ENCODE data around the gene TMEM232.
"Not testable (repeated sequence)": the region's sequence is repeated elsewhere in the genome, so short reads cannot be mapped to it uniquely, and the experiment has no call there.

Gene TMEM232

DNA sequence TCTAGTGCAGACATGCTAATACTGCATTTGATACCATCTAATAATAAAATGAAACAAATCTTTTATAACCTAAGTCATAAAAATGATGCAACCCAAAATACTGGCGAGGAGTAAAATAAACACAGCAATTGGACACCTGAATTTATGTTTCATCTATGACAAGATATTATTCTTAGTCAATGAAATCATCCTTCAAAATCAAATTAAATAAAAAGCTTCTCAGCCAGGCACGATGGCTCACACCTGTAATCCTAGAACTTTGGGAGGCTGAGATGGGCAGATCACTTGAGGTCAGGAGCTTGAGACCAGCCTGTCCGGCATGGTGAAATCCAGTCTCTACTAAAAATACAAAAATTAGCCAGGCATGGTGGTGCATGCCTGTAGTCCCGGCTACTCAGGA, 179.0 kb downstream of the TMEM232 start:
- Histone ChIP-seq H3K4me2 (no peak overlapping the region), H3K36me3 (no peaks in the 10 kb centered on the region), H3K4me1 (no peaks in the 10 kb centered on the region), H3K27ac (no peak overlapping the region), H3K9me3 (replicated peaks in 1 of 11) (no peaks in the 10 kb centered on the region), H3K27me3 (no peaks in the 10 kb centered on the region), H4K20me1 (no peaks in the 10 kb centered on the region), H3K9ac (no peak overlapping the region), H3K4me3 (no peak overlapping the region)
- no peak for TF ChIP-seq Cebpa-rat (IDR thresholded peaks at IDR 0.05)

GRCh38 chr5:110545716-110546115, 180.8 kb downstream of the TMEM232 start:
- Histone ChIP-seq H3K9ac (no peak overlapping the region), H3K4me3 (no peak overlapping the region), H3K4me1 (no peaks in the 10 kb centered on the region), H3K36me3 (no peaks in the 10 kb centered on the region), H3K27ac (no peak overlapping the region), H3K9me3 (replicated peaks in 1 of 11) (no peaks in the 10 kb centered on the region), H3K4me2 (no peak overlapping the region), H3K27me3 (no peaks in the 10 kb centered on the region), H4K20me1 (no peaks in the 10 kb centered on the region)
- TF ChIP-seq Cebpa-rat (IDR thresholded peaks at IDR 0.05), result no peak

GRCh38 chr5:110544603-110545002, 181.9 kb downstream of the TMEM232 start:
- TF ChIP-seq Cebpa-rat (IDR thresholded peaks at IDR 0.05), result no peak
- no peak overlapping the region for H3K4me3 ChIP-seq

DNA sequence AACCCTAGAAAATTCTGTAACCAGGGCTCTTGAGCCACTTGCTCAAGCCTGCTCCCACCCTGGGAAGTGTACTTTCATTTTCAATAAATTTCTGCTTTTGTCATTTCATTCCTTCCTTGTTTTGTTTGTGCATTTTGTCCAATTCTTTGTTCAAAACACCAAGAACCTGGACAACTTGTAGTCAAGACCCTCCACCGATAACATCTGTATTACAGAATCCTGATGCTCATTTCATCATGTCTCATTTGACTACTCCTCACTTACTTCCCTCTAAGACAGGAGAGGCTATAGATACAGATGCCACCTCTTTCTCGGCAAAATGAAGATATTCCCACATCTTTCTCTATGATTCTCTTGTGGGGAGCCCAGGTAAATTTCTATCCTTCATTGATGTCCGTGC, 183.5 kb downstream of the TMEM232 start:
- H3K9me3 ChIP-seq (replicated peaks in 1 of 11), result no peaks in the 10 kb centered on the region
- H4K20me1 ChIP-seq, result no peaks in the 10 kb centered on the region
- no peak overlapping the region for H3K9ac ChIP-seq
- no peak for TF ChIP-seq Cebpa-rat (IDR thresholded peaks at IDR 0.05)
- no peak overlapping the region for H3K4me2 ChIP-seq
- no peaks in the 10 kb centered on the region for H3K36me3 ChIP-seq
- no peak overlapping the region for H3K27ac ChIP-seq
- H3K27me3 ChIP-seq, result no peaks in the 10 kb centered on the region
- no peaks in the 10 kb centered on the region for H3K4me1 ChIP-seq
- no peak overlapping the region for H3K4me3 ChIP-seq

More at GRCh38 chr5:110544603-110545002, 181.9 kb downstream of the TMEM232 start:
- Histone ChIP-seq H3K27me3 (no peaks in the 10 kb centered on the region), H3K9ac (no peak overlapping the region), H3K9me3 (replicated peaks in 1 of 11) (no peaks in the 10 kb centered on the region), H3K27ac (no peak overlapping the region), H4K20me1 (no peaks in the 10 kb centered on the region), H3K4me2 (no peak overlapping the region), H3K36me3 (no peaks in the 10 kb centered on the region), H3K4me1 (no peaks in the 10 kb centered on the region)

DNA sequence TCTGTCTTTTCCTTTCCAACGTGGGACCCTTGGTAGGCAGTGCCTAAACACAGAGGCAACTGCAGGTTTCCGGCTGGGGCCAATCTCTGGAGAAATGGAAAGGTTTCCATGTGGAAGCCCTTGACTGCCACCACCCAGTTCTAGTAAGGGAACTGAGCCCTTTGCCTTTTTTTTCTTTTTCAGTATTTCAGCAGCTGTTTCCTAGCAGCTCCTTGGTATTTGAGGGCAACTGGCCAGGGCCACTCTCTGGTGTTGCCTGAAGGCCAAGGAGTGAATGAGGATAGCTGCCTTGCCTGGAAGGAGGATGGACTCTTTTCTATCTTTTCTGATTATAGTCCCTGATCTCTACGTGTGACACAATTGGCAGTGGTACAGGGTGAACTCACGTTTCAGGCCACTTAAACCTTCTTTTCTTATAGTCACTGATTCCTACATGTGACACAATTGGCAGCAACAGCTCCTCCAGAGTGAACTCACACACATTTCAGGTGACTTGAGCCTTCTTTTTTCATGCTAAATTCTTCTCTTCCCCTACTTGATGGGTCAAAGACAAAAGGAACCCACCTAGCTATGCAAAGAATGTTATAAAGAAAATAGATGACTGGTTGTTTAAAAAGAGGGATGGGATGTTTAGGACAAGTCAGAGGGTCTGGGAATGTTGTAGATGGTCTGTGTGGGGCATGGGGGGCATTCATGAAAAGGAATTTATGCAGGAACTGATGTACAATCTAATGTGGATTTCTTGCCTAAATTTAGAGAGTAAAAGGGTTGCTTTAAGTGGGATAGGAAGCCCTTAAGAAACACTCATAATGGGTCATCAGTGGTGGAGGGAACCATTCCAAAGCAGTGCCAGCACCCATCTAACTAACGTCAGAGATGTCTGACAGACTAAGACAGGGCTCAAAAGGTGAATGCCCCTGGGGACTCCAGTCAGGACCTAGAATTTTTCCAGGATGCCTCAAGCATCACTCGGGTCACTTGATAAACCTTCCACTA, 190.1 kb downstream of the TMEM232 start:
- Histone ChIP-seq H3K4me3 (no peak overlapping the region), H3K27ac (no peak overlapping the region), H3K4me1 (no peaks in the 10 kb centered on the region), H3K4me2 (no peak overlapping the region), H3K9ac (no peak overlapping the region), H4K20me1 (no peaks in the 10 kb centered on the region), H3K9me3 (replicated peaks in 1 of 11) (no peaks in the 10 kb centered on the region), H3K36me3 (no peaks in the 10 kb centered on the region), H3K27me3 (no peaks in the 10 kb centered on the region)
- no peak for TF ChIP-seq Cebpa-rat (IDR thresholded peaks at IDR 0.05)

DNA sequence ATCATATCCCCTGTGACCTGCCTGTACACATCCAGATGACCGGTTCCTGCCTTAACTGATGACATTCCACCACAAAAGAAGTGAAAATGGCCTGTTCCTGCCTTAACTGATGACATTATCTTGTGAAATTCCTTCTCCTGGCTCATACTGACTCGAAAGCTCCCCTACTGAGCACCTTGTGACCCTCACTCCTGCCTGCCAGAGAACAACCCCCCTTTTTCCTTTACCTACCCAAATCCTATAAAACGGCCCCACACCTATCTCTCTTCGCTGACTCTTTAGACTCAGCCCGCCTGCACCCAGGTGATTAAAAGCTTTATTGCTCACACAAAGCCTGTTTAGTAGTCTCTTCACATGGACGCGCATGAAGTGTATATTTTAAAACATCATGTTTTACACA, 191.3 kb downstream of the TMEM232 start:
- H3K27me3 ChIP-seq; H3K9ac ChIP-seq; H3K27ac ChIP-seq; H3K4me2 ChIP-seq; H3K36me3 ChIP-seq; H3K4me1 ChIP-seq; H3K9me3 ChIP-seq (replicated peaks in 1 of 11); H4K20me1 ChIP-seq; H3K4me3 ChIP-seq: not testable (repeated sequence)

- no peak overlapping the region for H3K27ac ChIP-seq
- no peak overlapping the region for H3K4me3 ChIP-seq
- no peaks in the 10 kb centered on the region for H4K20me1 ChIP-seq
- no peaks in the 10 kb centered on the region for H3K36me3 ChIP-seq
- TF ChIP-seq Cebpa-rat (IDR thresholded peaks at IDR 0.05), result no peak
- no peaks in the 10 kb centered on the region for H3K4me1 ChIP-seq
- no peak overlapping the region for H3K4me2 ChIP-seq
- no peaks in the 10 kb centered on the region for H3K27me3 ChIP-seq
- H3K9ac ChIP-seq, result no peak overlapping the region
- peaks cover 0 to 13% (median 3%) of the 10 kb centered on the region in 11 experiments; a peak in 9 of 22 replicates for H3K9me3 ChIP-seq (replicated peaks in 1 of 11)
These were observed 200.7 kb downstream of the TMEM232 start for GRCh38 chr5:110525762-110526161.

GRCh38 chr5:110517396-110517795, 209.1 kb downstream of the TMEM232 start:
- Histone ChIP-seq H3K9ac (no peak overlapping the region), H4K20me1 (no peaks in the 10 kb centered on the region), H3K36me3 (no peaks in the 10 kb centered on the region), H3K9me3 (replicated peaks in 1 of 11) (peaks cover 0 to 13% (median 4%) of the 10 kb centered on the region in 11 experiments; a peak in 9 of 22 replicates), H3K4me1 (no peaks in the 10 kb centered on the region), H3K27ac (no peak overlapping the region), H3K4me3 (no peak overlapping the region), H3K4me2 (no peak overlapping the region), H3K27me3 (no peaks in the 10 kb centered on the region)
- TF ChIP-seq Cebpa-rat (IDR thresholded peaks at IDR 0.05), result no peak

- TF ChIP-seq Cebpa-rat (IDR thresholded peaks at IDR 0.05), result no peak
- no peaks in the 10 kb centered on the region for H4K20me1 ChIP-seq
- H3K27ac ChIP-seq, result no peak overlapping the region
- H3K9ac ChIP-seq, result no peak overlapping the region
- H3K4me1 ChIP-seq, result no peaks in the 10 kb centered on the region
- H3K27me3 ChIP-seq, result no peaks in the 10 kb centered on the region
- no peaks in the 10 kb centered on the region for H3K9me3 ChIP-seq (replicated peaks in 1 of 11)
- no peak overlapping the region for H3K4me3 ChIP-seq
- H3K4me2 ChIP-seq, result no peak overlapping the region
- H3K36me3 ChIP-seq, result no peaks in the 10 kb centered on the region
These were observed 212.4 kb downstream of the TMEM232 start for GRCh38 chr5:110514030-110514429.

- Histone ChIP-seq H3K9ac (no peak overlapping the region), H3K9me3 (replicated peaks in 1 of 11) (no peaks in the 10 kb centered on the region), H4K20me1 (no peaks in the 10 kb centered on the region), H3K27me3 (no peaks in the 10 kb centered on the region), H3K4me1 (no peaks in the 10 kb centered on the region), H3K36me3 (no peaks in the 10 kb centered on the region), H3K4me2 (no peak overlapping the region), H3K4me3 (no peak overlapping the region), H3K27ac (no peak overlapping the region)
- TF ChIP-seq Cebpa-rat (IDR thresholded peaks at IDR 0.05), result no peak
These were observed 214.2 kb downstream of the TMEM232 start for GRCh38 chr5:110512266-110512665.

Data from BLaER1 treated with 17β-estradiol and CSF1 and Interleukin-3, amounts not matched to agents 10 nM and 100 nM (cell line).